Stimulated activated naive CD4-positive, alpha-beta T cell (primary cell): Measurements from ENCODE around the gene CACNA1A.
"Not testable (repeated sequence)": the region's sequence is repeated elsewhere in the genome, so short reads cannot be mapped to it uniquely, and the experiment has no call there.

Source experiments
- DNase-seq, 6 experiments: peaks; one replicate each; lab custom pipeline; 2025; lab: John Stamatoyannopoulos, UW

The CACNA1A gene

DNA sequence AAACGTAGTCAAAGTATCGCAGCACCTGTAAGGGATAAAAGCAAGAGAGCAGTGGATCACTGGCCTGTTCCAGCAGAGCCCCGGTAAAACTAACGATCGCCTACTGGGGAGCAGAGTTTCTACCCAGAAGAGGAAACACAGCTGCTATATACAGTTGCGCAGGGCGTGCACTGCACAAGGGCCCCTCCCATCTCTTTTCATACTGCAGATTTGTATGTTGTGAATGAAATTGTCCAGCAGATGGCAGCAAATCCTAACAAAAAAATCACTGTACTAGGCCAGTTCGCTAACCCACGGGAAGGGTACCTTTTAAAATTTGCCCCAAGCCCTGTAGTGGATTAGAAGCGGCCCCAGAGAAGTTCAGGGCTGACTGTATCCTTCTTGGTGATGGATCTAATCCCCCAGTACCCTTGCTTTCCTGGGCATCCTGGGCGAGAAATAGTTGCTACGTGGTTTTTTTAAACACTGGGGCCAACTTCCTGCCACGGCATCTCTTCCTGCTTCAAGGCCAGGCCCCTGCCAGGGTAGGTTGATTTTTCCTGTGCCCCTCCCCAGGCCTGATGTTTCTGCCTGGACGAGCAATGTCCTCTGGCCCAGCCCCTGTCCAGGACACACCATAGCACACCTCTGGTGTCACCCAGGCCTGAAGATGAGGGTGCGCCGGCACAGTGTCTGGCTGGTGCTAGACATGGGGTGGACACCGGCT is 229.0 kb downstream of the CACNA1A start:
- DNase-seq, result peak; percentile 40 to 87 (median 62)

DNA sequence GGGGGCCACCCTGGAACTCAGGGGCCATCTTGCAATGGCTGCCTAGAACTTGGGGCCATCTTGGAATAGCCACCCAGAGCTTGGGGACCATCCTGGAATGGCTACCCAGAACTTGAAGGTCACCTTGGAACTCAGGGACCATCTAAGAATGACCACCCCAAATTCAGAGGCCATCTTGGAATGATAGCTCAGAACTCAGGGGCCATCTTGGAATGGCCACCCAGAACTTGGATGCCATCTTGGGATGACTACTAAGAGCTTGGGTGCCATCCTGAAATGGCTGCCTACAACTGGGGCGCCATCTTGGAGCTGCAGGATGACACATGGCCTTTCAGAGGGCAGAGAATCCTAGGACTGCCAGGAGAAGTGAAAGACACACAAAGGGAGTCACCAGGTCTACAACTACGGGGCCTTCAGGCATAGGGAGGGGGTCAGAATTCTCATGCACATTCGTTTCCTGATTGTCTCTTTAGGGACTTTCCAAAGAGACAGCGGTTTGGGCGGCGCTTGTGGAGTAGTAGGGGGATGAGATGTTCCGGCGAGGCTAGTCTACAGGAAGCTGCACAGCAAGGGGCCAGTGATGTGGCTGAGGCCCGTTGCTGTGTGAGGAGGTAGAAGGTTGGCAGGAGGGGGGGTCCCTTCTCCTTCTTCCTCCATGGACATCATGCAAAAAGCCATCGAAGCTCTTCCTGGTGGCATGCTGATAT is 231.1 kb downstream of the CACNA1A start:
- DNase-seq, result no peak

DNA sequence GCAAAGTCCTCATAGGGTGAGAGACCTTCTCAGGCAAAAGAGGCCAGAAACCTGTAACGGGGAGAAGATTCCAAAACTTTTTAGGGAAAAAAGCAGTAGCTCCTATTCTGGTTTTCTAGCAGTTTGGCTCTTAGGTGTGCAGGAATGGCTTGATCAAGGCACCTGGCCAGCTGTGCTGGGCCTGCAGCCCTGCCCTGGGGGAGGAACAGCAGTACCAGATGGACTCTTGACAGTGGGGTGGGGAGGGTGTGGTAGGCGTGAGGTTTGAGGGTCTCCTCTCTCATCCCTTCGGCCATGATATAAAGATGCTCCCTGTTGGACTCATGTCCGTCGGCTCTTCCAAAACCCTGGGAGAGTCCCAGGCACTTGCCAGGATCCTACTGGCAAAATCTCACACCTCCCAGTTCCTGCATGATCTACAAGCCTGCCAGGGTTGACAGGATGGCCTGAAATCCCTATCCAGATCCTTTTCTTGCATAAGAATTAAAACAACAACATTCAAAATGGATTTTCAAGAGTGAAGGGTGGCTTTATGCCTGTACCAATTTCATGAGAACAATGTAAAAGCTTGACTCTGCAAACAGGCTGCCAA is 235.7 kb downstream of the CACNA1A start:
- no peak for DNase-seq

DNA sequence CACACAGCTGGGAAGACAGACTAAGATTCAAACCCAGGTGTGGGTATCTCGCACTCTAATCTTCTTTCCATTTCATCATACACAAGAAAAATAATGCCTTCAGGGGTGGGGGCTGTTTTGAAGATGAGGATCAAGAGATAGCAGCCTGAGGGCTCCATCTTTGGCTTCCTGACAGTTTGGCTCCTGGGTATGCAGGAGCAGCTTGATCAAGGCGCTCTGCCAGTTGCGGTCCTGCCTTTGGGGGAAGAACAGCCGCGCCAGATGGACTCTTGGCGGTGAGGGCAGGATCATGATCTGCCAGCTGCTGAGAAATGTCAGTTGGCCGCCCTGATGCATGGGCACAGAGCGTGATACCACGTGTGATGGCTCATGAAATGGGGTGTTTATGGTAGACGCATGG is 236.9 kb downstream of the CACNA1A start:
- no peak for DNase-seq

DNA sequence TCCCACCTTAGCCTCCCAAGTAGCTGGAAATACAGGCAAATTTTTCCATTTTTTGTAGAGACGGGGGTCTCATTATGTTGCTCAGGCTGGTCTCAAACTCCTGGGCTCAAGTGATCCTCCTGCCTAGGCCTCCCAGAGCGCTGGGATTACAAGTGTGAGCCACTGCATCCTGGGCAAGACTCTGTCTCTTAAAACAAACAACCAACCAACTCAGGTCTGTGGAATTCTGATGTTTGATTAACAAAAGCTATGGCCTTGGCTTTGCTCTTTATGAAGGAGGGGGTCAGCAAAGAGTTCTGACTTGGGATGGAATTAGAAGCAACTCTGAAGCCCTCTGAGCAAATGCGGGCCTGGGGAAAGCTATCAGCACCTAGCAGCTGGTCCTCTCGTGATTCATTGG is 238.4 kb downstream of the CACNA1A start:
- DNase-seq, result no peak

DNA sequence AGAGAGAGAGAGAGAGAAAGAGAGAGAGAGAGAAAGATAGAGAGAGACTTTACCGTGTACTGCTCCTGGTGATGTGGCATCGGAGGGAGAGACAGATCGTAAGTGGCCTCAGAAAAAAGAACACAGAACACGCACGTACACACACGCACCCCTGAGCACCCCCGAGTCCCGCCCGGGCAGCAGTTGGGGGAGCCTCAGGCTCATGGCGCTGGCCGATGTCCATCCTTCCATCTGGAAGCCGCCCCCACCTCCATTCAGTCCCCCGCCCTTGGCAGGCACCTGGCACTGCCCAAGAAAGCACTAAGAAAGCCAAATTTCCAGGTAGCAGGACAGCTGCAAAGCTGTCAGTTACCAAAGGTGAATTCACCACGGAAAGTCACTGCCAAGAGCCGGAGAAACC is 239.1 kb downstream of the CACNA1A start:
- DNase-seq, result no peak

DNA sequence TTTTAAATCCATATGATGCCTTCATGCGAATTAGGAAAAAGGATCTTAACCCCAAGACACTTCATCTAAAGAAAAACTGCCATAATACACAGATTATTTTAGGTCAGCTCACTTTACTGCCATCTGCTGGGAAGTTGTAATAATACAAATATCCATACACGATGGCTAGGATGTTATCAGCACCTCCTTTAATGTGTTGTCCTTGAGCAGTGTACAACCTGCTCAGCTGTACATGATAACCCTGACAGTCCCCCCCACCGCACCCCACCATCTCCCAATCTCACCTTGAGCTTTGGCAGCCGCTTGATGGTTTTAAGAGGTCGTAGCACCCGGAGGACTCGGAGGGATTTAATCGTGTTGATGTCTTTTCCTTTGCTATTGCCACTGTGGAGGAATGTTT is 243.8 kb downstream of the CACNA1A start:
- peak in 3 of 6 experiments; percentile 14 to 52 (median 41) for DNase-seq

DNA sequence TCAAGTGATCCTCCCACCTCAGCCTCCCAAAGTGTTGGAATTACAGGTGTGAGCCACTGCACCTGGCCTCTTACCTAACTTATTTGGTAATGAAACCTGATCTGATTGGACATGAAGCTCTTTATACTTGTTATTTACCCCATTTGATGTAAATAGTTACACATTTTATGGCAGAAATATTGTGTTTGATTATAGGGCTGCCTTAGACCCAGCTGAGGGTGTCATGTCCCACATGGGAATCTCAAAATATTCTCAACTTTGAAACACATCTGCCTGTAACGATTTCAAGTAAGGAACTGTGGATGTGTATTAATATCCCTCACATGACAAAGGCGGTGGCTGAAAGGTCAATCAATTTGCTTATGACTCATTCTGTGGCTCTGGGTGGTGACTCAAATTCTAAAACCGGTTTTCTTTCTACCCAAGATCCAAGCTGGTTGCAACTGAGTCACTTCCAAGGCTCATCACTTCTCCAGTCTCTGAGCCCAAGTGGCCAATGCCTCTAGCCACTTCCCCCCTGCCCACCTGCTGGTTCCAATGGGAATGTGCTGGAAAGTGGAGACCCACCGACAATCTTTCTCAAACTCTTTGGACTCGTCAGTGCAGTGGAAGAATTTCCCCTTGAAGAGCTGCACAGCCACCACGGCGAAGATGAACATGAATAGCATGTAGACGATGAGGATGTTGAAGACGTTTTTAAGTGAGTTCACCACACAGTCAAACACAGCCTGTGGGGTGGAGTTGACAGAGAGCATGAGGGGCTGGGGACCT is 245.2 kb downstream of the CACNA1A start:
- DNase-seq, result no peak

DNA sequence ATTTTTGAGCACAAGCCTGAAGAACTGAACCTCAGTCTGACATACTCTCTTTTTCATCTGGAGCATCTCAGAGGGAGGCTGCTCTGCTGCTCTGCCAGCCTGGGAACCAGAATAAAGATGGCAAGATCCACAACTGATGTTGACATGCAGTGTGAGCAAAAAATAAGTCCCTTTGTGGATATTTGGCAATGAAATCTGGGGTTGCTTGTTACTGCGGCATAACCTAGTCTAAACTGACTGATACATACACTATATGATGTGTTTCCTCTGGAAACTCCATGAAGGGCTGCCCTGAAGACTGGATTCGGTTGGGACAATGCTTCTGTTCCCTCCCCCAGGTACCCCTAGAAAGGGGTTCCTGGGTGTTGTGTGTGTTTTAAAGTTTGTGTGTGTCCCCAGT is 249.4 kb downstream of the CACNA1A start:
- no peak for DNase-seq

DNA sequence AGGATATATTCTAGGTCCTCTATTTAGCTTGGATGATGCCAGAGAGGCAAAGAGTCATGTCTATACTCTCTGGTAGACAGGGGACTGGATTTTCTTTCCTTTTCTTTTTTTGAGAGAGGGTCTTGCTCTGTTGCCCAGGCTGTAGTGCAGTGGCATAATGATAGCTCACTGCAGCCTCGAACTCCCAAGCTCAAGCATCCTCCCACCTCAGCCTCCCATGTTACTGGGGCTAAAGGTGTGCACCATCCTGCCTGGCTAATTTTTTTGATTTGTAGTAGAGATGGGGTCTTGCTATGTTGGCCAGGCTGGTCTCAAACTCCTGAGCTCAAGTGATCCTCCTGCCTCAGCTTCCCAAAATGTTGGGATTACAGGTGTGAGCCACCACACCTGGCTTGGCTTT is 249.9 kb downstream of the CACNA1A start:
- DNase-seq, result not testable (repeated sequence)

DNA sequence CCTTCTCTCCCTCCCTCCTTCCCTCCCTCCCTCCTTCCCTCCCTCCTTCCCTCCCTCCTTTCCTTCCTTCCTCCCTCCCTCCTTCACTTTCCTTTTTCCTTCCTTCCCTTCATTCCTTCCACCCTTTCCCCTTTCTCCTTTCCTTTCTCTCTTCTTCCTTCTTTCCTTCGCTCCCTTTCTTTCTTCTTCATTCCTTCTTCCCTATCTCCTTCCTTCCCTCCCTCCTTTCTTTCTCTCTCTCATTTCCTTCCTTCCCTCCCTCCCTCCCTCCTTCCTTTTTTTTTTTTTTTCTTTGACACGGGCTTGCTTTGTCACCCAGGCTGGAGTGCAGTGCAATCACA is 250.6 kb downstream of the CACNA1A start:
- no peak for DNase-seq

DNA sequence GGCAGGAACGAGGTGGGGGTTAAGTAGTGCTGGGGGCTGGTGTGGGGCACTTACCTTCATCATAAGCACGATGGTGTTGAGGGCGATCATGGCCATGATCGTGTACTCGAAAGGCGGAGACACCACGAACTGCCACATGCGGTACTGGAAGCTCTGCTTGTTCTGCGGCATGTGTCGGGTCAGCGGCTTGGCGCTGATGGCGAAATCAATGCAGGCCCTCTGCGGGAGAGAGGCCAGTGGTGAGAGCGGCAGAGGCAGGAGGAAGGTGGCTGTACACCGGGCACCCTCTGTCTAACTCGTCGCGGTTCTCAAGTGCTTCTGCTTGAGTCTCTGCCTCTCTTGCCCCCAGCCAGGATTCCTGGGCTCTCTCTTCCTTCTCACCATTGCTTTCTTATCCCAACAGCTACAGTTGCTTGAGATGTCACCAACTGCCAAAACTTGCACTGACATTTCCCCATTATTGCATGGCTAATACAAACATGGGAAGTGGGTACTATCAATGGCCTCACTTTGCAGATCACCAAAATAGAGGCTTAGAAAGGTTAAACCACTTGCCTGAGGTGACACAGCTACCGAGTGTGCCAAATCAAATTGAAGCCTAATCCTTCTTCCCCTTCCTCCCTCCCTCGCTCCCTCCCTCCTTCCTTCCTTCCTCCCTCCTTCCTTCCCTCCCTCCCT is 251.1 kb downstream of the CACNA1A start:
- DNase-seq, result no peak

DNA sequence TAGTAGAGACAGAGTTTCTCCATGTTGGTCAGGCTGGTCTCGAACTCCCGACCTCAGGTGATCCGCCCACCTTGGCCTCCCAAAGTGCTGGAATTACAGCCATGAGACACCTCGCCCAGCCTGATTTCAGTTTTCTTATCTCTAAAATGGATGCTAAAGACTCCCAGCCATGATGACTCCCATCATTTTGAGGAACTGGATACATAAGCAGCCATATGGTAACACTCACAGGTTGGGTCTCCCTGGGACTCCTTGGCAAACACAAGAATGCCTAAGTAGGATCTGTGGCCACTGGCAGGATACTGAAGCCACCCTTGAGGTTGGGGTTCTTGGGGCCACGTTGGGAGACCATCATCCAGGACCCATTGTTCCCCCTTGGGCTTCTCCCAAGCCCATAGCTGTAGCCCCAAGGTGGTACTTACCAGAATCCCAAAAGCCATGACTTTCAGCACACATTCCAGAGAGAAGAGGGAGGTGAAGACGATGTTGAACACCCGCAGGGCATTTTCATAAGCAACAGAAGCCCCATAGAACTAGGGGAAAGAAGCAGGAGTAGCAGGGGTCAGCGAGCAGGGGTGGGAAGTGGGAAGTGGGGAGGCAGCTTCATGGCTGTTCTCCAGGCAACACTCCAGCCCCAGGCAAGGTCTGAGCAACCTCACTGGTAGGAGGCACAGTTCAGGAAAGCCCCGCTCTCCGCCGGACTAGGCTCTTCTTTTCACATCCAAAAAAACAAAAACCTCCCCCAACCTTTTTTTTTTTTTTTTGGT is 253.5 kb downstream of the CACNA1A start:
- no peak for DNase-seq

DNA sequence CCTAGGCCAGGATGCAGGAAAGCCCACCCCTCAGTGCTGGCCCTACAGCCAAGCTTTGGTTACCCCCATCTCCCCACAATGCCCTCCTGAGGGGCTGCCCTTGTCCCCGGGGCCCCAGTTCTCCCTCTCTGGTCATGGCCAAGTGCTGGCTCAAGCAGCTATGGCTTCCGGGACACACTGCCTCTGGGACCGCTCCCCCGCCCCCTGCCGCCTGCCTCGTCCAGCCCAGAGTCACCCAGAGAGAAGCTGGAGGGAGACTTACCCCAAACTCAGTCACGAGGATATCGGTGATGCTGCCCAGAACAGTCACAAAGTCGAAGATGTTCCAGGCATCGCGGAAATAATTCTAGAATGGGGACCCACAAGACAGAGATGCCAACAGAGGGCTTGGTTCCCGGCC is 261.4 kb downstream of the CACNA1A start:
- no peak for DNase-seq

DNA sequence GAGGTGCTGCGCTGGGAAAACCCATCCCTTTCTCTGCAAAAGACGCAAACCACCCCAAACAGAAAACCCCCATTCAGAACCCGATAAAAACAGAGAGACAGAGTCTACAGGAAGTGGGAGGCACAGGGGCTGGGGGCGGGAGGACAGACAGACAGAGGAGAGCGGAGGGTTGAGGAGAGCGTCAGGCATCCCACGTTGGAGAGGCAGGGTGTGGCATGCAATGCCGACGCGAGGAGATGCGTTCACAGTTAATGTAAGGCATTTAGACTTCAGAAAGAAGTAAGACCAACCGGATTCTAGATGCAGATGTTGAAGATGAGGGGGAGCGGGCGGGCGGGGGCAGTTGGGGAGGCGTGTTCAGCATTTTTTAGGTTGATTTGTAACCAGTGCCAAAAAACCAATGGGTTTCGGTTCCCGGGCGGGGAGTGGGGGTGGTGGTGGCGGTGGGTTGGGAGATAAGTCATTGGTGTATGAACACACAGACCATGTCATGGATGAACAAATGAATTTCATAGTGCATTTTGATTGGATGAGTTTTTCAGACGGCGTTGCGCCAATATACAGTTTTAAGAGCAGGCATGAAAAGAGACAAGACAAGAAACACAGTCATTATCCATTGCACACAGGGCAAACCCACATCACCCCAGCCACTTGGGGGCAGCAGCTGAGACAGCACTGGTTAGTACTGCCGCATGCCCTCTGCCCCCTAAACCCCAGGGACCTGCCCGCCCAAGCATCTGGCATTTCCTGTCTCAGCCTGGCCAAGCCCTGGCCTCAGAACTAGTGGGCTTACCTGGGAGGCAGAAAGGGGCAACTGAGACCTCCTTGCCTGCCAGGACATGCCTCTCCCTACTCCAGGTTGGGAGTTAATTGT is 264.8 kb downstream of the CACNA1A start:
- DNase-seq, result no peak

DNA sequence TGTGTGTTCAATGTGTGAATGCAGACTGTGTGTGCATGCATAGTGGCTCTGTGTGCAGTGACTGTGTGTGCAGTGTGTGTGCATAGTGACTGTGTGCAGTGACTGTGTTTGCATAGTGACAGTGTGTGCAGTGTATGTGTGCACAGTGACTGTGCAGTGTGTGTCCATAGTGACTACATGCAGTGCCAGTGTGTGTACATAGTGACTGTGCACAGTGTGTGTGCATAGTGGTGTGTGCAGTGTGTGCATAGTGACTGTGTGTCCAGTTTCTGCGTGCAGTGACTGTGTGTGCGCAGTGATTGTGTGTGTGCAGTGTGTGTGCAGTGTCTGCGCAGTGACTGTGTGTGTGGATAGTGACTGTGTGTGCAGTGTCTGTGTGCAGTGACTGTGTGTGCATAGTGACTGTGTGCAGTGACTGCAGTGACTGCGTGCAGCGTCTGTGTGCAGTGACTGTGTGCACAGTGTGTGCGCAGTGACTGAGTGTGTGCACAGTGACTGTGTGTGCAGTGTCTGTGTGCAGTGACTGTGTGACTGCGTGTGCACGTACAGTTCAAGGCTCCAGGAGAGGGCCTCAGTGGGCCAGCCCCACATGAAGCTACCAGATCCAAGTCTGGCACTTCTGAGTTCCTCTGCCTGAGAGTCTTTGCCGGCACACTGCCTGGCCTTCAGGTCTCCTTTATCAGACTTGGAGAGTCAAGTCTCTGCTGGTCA is 265.8 kb downstream of the CACNA1A start:
- no peak for DNase-seq

DNA sequence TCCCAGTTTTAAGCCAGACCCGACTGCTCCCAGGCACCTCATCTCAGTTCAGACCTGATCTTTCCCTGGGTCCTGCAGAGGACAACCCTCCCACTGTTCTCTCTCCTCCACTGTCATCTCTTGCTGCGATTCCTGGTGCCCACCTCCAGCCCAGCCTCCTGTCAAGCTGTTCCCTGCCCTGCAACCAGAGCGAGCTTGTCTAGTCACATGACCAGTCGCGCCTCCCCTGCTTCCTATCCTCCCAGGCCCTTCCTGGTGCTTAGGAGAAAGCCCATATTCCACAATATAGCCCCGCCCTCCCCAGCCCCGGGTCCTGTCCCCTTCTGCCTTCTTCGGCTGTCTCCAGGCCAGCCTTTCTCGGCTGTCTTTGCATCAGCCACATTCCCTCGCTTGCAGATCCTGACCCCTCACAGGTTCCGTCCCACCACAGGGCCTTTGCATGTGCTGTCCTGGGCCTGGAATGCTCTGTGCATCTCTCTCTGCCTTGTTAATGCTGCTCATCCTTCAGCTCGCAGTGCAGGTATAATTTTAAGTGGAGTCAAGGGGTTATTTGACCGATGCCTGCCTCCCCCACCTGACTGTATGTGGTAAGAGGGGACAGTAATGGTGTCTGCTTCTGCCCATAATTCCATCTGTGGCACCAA is 267.3 kb downstream of the CACNA1A start:
- DNase-seq, result no peak

DNA sequence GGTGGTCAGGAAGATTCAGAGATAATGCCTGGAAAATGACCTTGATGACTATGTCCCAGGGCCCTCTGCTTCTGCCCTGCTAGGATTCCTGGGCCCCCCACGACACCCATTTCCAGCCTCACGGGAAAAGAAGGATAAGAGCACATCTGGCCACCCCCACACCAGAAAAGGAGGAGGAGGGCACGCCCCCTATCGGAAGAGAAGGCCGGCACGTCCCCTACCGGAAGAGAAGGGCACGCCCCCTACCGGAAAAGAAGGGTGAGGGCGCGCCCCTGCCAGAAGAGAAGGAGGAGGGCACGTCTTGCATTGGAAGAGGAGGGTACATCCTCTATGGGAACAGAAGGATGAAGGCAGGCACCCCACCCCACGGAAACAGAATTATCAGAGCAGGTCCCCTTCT is 271.8 kb downstream of the CACNA1A start:
- peak; percentile 10 to 73 (median 29) for DNase-seq

DNA sequence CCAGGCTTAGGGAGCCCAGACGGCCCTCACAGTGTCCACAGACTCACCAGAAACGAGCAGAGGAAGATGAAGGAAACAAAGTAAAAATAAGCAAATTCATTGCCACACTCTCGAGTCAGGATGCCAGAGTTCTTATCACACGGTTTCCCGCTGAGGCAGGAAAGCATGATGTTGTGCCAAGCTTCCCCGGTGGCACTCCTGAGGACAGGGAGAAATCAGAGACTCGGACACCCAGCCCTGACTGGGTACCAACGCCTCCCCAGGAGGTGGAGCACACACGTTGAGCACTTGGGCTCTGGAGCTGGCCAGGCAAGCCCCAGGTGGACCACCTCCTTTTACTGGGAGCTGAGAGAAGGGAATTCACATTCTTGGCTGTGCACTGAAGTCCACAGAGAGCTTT is 274.6 kb downstream of the CACNA1A start:
- DNase-seq, result no peak
